NB4 (cell line): ENCODE measurements around the gene RNASEL.

Experiments used
- CTCF ChIP-seq: IDR thresholded peaks from one replicate; pipeline ENCODE4 v1.5.1; 2012; ENCODE audit warnings: low read depth, low read length
- MAX ChIP-seq: IDR thresholded peaks from 2 replicates; pipeline ENCODE4 v1.6.1; 2011; ENCODE audit warnings: low read depth, low read length
- MYC ChIP-seq: IDR thresholded peaks from 2 replicates; pipeline ENCODE4 v1.6.1; 2011; ENCODE audit warnings: low read depth, low read length
- POLR2A ChIP-seq: IDR thresholded peaks from 2 replicates; pipeline ENCODE4 v1.6.1; 2011; ENCODE audit warnings: mild to moderate bottlenecking; ENCODE audit not compliant: insufficient read length; ENCODE audit errors: extremely low read depth

GRCh38 chr1:182603646-182604174 is 14.7 kb upstream of the RNASEL start:
- TF ChIP-seq CTCF (no peak), POLR2A (no peak), MAX (no peak), MYC (no peak)
